ENCODE data around the gene AOC1.
"Not testable (repeated sequence)": the region's sequence is repeated elsewhere in the genome, so short reads cannot be mapped to it uniquely, and the experiment has no call there.

The AOC1 gene

GRCh38 chr7:150898475-150899011 is 46.2 kb downstream of the AOC1 start:
- DNase-seq, result peak; percentile 57

GRCh38 chr7:150900675-150901074 is 48.4 kb downstream of the AOC1 start:
- DNase-seq, result no peak

GRCh38 chr7:150901160-150902035 is 49.1 kb downstream of the AOC1 start:
- DNase-seq, result no peak

GRCh38 chr7:150902078-150903033 is 50.0 kb downstream of the AOC1 start:
- no peak for DNase-seq

- no peak for DNase-seq
These were observed 51.3 kb downstream of the AOC1 start for GRCh38 chr7:150903606-150904005.

GRCh38 chr7:150904011-150904909 is 51.9 kb downstream of the AOC1 start:
- no peak for DNase-seq

GRCh38 chr7:150908173-150908572 is 55.9 kb downstream of the AOC1 start:
- DNase-seq, result no peak

GRCh38 chr7:150909200-150909995 is 57.1 kb downstream of the AOC1 start:
- no peak for DNase-seq

- not testable (repeated sequence) for DNase-seq
These were observed 58.1 kb downstream of the AOC1 start for GRCh38 chr7:150910305-150910995.

- DNase-seq, result no peak
These were observed 58.7 kb downstream of the AOC1 start for GRCh38 chr7:150910996-150911422.

All from NCI-H226 (cell line).